ENCODE data around the gene CATSPER1.

The CATSPER1 gene

DNA sequence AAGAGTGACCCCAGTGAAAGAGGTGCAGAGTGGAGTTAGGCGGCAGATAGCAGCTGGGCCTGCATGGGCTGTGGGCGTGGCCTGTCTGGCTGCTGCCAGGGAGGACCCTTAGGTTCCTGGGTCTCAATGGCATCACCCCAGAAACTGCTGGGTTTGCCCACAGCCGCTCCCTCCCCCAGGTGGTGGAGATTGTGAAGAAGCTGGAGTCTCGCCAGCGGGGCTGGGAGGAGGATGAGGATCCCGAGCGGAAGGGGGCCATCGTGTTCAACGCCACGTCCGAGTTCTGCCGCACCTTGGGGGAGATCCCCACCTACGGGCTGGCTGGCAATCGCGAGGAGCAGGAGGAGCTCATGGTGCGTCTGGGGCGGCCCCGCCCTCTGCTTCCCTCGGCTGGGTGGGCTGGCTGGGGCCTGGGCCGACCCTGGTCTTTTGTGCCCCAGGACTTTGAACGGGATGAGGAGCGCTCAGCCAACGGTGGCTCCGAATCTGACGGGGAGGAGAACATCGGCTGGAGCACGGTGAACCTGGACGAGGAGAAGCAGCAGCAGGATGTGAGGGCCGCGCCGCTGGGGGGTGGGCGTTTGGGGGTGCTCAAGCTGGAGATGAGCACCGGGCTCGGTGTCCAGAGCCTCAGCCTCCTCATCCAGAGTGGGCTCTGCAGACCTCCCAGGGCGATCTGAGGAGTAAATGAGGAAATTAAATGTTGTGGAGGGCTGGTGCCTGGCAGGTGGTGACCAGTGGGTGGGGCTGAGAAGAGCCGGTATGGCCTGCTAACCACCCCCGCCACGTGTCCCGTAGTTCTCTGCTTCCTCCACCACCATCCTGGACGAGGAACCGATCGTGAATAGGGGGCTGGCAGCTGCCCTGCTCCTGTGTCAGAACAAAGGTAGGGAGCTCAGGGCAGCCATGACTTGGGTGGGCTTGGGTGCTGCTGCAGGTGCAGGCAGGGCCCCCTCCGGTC, 49.8 kb downstream of the CATSPER1 start:
- ATAC-seq: no peak
- TF ChIP-seq, protein P1, sequence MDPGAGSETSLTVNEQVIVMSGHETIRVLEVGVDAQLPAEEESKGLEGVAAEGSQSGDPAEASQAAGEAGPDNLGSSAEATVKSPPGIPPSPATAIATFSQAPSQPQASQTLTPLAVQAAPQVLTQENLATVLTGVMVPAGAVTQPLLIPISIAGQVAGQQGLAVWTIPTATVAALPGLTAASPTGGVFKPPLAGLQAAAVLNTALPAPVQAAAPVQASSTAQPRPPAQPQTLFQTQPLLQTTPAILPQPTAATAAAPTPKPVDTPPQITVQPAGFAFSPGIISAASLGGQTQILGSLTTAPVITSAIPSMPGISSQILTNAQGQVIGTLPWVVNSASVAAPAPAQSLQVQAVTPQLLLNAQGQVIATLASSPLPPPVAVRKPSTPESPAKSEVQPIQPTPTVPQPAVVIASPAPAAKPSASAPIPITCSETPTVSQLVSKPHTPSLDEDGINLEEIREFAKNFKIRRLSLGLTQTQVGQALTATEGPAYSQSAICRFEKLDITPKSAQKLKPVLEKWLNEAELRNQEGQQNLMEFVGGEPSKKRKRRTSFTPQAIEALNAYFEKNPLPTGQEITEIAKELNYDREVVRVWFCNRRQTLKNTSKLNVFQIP (CRISPR knock-in tag; IDR thresholded peaks at IDR 0.05; ENCODE audit: borderline replicate concordance, low read depth): no peak
- TF ChIP-seq ZFP30 (CRISPR knock-in tag; IDR thresholded peaks at IDR 0.05): no peak
- TF ChIP-seq ARNTL (CRISPR knock-in tag; IDR thresholded peaks at IDR 0.05; ENCODE audit: borderline replicate concordance, low read depth): no peak
- no peak for TF ChIP-seq BACH2 (CRISPR knock-in tag; IDR thresholded peaks at IDR 0.05; ENCODE audit: borderline replicate concordance)
- TF ChIP-seq CSDC2 (CRISPR knock-in tag; IDR thresholded peaks at IDR 0.05): no peak
- no peak for TF ChIP-seq ZNF70 (CRISPR knock-in tag; IDR thresholded peaks at IDR 0.05)
- TF ChIP-seq, protein P2, sequence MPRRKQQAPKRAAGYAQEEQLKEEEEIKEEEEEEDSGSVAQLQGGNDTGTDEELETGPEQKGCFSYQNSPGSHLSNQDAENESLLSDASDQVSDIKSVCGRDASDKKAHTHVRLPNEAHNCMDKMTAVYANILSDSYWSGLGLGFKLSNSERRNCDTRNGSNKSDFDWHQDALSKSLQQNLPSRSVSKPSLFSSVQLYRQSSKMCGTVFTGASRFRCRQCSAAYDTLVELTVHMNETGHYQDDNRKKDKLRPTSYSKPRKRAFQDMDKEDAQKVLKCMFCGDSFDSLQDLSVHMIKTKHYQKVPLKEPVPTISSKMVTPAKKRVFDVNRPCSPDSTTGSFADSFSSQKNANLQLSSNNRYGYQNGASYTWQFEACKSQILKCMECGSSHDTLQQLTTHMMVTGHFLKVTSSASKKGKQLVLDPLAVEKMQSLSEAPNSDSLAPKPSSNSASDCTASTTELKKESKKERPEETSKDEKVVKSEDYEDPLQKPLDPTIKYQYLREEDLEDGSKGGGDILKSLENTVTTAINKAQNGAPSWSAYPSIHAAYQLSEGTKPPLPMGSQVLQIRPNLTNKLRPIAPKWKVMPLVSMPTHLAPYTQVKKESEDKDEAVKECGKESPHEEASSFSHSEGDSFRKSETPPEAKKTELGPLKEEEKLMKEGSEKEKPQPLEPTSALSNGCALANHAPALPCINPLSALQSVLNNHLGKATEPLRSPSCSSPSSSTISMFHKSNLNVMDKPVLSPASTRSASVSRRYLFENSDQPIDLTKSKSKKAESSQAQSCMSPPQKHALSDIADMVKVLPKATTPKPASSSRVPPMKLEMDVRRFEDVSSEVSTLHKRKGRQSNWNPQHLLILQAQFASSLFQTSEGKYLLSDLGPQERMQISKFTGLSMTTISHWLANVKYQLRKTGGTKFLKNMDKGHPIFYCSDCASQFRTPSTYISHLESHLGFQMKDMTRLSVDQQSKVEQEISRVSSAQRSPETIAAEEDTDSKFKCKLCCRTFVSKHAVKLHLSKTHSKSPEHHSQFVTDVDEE (CRISPR knock-in tag; IDR thresholded peaks at IDR 0.05): no peak
- no peak for TF ChIP-seq ISL1 (CRISPR knock-in tag; IDR thresholded peaks at IDR 0.05)
- no peak for TF ChIP-seq ZNF565 (CRISPR knock-in tag; conservative IDR thresholded peaks at IDR 0.05; ENCODE audit: low read depth)
- TF ChIP-seq OSR1 (CRISPR knock-in tag; IDR thresholded peaks at IDR 0.05): no peak

DNA sequence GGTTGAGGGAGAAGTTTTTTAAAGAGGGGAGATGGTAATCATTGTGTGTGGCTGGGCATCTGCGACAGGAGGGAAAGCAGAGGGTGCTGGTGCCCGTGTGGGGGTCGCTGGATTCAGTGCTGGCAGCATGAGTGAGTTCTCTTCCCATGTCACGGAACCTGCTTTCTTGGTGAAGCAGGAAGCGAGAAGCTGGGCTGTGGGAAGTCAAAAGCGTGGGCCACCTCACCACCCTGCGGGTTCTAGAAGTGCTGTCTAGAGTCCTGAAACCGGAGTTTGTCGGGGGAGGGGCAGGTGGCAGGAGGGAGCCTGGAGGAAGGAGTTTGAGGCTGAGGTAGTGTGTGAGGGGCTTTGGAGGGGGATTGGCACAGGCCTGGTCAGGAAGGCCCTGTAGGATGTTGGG, 50.5 kb downstream of the CATSPER1 start:
- no peak for TF ChIP-seq ZFP30 (CRISPR knock-in tag; IDR thresholded peaks at IDR 0.05)
- TF ChIP-seq TOX (CRISPR knock-in tag; IDR thresholded peaks at IDR 0.05; ENCODE audit: borderline replicate concordance): no peak
- TF ChIP-seq BACH2 (CRISPR knock-in tag; IDR thresholded peaks at IDR 0.05; ENCODE audit: borderline replicate concordance): no peak
- TF ChIP-seq, protein P1 (CRISPR knock-in tag; IDR thresholded peaks at IDR 0.05; ENCODE audit: borderline replicate concordance, low read depth): no peak
- no peak for TF ChIP-seq ZC3H10 (CRISPR knock-in tag; IDR thresholded peaks at IDR 0.05)
- TF ChIP-seq PPARA (CRISPR knock-in tag; IDR thresholded peaks at IDR 0.05; ENCODE audit: borderline replicate concordance): no peak
- TF ChIP-seq, protein P3, sequence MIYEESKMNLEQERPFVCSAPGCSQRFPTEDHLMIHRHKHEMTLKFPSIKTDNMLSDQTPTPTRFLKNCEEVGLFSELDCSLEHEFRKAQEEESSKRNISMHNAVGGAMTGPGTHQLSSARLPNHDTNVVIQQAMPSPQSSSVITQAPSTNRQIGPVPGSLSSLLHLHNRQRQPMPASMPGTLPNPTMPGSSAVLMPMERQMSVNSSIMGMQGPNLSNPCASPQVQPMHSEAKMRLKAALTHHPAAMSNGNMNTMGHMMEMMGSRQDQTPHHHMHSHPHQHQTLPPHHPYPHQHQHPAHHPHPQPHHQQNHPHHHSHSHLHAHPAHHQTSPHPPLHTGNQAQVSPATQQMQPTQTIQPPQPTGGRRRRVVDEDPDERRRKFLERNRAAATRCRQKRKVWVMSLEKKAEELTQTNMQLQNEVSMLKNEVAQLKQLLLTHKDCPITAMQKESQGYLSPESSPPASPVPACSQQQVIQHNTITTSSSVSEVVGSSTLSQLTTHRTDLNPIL (CRISPR knock-in tag; IDR thresholded peaks at IDR 0.05; ENCODE audit: low read depth): no peak
- TF ChIP-seq ZNF565 (CRISPR knock-in tag; conservative IDR thresholded peaks at IDR 0.05; ENCODE audit: low read depth): no peak
- no peak for TF ChIP-seq ZNF8 (CRISPR knock-in tag; IDR thresholded peaks at IDR 0.05)
- TF ChIP-seq CSDC2 (CRISPR knock-in tag; IDR thresholded peaks at IDR 0.05): no peak
- TF ChIP-seq, protein P4, sequence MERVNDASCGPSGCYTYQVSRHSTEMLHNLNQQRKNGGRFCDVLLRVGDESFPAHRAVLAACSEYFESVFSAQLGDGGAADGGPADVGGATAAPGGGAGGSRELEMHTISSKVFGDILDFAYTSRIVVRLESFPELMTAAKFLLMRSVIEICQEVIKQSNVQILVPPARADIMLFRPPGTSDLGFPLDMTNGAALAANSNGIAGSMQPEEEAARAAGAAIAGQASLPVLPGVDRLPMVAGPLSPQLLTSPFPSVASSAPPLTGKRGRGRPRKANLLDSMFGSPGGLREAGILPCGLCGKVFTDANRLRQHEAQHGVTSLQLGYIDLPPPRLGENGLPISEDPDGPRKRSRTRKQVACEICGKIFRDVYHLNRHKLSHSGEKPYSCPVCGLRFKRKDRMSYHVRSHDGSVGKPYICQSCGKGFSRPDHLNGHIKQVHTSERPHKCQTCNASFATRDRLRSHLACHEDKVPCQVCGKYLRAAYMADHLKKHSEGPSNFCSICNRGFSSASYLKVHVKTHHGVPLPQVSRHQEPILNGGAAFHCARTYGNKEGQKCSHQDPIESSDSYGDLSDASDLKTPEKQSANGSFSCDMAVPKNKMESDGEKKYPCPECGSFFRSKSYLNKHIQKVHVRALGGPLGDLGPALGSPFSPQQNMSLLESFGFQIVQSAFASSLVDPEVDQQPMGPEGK (CRISPR knock-in tag; IDR thresholded peaks at IDR 0.05; ENCODE audit: borderline replicate concordance): no peak
- TF ChIP-seq, protein P2 (CRISPR knock-in tag; IDR thresholded peaks at IDR 0.05): no peak
- no peak for TF ChIP-seq OSR1 (CRISPR knock-in tag; IDR thresholded peaks at IDR 0.05)
- TF ChIP-seq SNAI2 (CRISPR knock-in tag; IDR thresholded peaks at IDR 0.05): no peak
- no peak for TF ChIP-seq ISL1 (CRISPR knock-in tag; IDR thresholded peaks at IDR 0.05)
- TF ChIP-seq GLIS3 (CRISPR knock-in tag; IDR thresholded peaks at IDR 0.05): no peak
- no peak for TF ChIP-seq ZNF70 (CRISPR knock-in tag; IDR thresholded peaks at IDR 0.05)
- TF ChIP-seq ZFP3 (CRISPR knock-in tag; IDR thresholded peaks at IDR 0.05): no peak
- TF ChIP-seq TCF4 (CRISPR knock-in tag; IDR thresholded peaks at IDR 0.05; ENCODE audit: borderline replicate concordance): no peak
- no peak for TF ChIP-seq ESRRG (CRISPR knock-in tag; IDR thresholded peaks at IDR 0.05)
- no peak for ATAC-seq
